ENCODE results near the gene ATRNL1.

Gene ATRNL1

DNA sequence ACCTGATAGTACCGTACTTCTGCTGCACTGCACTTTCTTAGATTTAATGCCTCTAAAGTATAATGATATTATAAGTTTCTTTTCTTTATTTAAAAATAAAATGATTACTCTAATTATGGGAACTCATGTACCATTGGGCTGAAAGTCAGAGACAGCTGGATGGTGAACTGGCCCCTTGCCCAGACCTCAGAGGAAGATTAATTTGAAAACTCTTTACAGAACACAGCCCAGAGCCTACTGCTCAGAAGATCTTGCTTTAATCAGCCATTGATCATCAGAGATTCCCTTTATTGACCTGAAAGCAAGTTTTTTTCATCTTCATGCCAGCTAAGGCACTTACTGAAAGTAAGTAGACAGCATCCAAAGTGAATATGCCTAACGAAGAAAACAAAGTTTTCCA lies 838.1 kb downstream of the ATRNL1 start:
- no peaks in the 10 kb centered on the region for H3K4me1 ChIP-seq
- no peak for DNase-seq
- no peaks in the 10 kb centered on the region for H3K9me3 ChIP-seq
- no peaks in the 10 kb centered on the region for H3K36me3 ChIP-seq
- H3K27me3 ChIP-seq: no peaks in the 10 kb centered on the region
- no peak for TF ChIP-seq CTCF (IDR thresholded peaks at IDR 0.05; ENCODE audit: low read depth, low read length)
- H3K4me3 ChIP-seq (ENCODE audit: low read depth, low read length): no peak overlapping the region

DNA sequence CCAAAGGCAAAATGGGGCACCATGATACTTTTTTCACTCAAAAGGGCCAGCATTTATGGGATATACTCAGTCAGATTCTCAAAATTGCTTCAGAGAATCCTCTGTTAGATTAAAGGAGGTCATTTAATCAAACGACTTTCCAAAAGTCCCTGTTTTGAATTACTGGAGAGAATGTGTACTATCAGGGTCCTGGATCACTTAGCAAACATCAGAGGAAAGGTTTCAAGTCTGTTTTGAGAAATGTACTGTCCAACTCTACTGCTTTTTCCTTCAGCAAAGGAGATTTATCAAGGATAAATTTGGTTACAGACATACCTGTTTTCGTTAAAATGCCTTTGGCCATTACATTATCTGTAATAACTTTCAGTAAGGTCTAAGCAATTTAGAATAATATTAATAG lies 838.9 kb downstream of the ATRNL1 start:
- no peak for TF ChIP-seq CTCF (IDR thresholded peaks at IDR 0.05; ENCODE audit: low read depth, low read length)
- Histone ChIP-seq H3K4me3 (ENCODE audit: low read depth, low read length) (no peak overlapping the region), H3K9me3 (no peaks in the 10 kb centered on the region), H3K27me3 (no peaks in the 10 kb centered on the region), H3K4me1 (no peaks in the 10 kb centered on the region), H3K36me3 (no peaks in the 10 kb centered on the region)
- no peak for DNase-seq

- DNase-seq: no peak
- H3K36me3 ChIP-seq: no peaks in the 10 kb centered on the region
- H3K4me3 ChIP-seq (ENCODE audit: low read depth, low read length): no peak overlapping the region
- no peak for TF ChIP-seq CTCF (IDR thresholded peaks at IDR 0.05; ENCODE audit: low read depth, low read length)
- H3K27me3 ChIP-seq: no peaks in the 10 kb centered on the region
- H3K4me1 ChIP-seq: no peaks in the 10 kb centered on the region
- no peaks in the 10 kb centered on the region for H3K9me3 ChIP-seq
Observed at GRCh38 chr10:115933098-115933497, 839.9 kb downstream of the ATRNL1 start.

- no peaks in the 10 kb centered on the region for H3K27me3 ChIP-seq
- no peak for TF ChIP-seq CTCF (IDR thresholded peaks at IDR 0.05; ENCODE audit: low read depth, low read length)
- H3K9me3 ChIP-seq: no peaks in the 10 kb centered on the region
- no peak overlapping the region for H3K4me3 ChIP-seq (ENCODE audit: low read depth, low read length)
- H3K4me1 ChIP-seq: no peaks in the 10 kb centered on the region
- no peak for DNase-seq
- H3K36me3 ChIP-seq: no peaks in the 10 kb centered on the region
Observed at GRCh38 chr10:115935731-115936130, 842.6 kb downstream of the ATRNL1 start.

DNA sequence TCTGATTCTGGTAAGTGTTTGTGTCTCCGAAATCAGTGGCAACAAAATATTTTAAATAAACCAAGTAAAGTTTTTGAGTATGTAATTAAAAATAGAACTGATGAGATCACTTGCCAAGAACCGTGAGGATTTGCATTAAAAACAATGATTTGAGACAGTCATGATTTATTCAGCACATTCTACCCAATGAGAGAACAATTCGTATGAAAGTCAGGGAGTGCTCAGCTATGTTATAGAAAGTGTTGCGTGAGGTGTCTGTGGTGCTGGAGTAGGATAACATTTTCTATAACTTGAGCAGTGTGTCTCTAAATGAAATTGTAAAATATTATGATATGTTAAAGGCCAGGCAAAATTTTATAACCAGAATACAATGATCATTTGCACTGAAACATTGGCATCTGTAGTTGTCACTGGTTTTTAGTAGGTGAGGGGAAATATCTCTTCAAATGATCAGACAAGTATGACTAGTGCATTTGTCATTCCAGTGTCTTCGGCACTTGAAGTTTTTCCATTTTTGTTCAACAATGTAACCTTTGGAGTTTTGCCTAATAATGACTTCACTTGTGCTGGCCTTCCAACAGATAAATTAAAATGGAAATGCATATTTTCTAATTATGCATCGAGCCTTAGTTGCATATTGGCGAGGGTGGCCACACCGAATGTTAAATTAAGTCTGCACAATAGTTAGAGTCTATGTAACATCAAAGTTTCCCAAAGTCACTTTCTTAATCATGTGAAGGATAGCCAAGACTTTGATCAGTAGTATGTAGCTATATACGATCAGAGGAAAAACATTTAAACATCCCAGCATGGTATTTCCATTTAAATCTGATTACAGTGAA lies 844.0 kb downstream of the ATRNL1 start:
- no peak for TF ChIP-seq CTCF (IDR thresholded peaks at IDR 0.05; ENCODE audit: low read depth, low read length)
- H3K27me3 ChIP-seq: no peaks in the 10 kb centered on the region
- H3K4me3 ChIP-seq (ENCODE audit: low read depth, low read length): no peak overlapping the region
- DNase-seq: no peak
- no peaks in the 10 kb centered on the region for H3K9me3 ChIP-seq
- H3K4me1 ChIP-seq: no peaks in the 10 kb centered on the region
- H3K36me3 ChIP-seq: no peaks in the 10 kb centered on the region

GRCh38 chr10:115937768-115938056 lies 844.5 kb downstream of the ATRNL1 start:
- H3K4me3 ChIP-seq (ENCODE audit: low read depth, low read length): no peak overlapping the region
- TF ChIP-seq CTCF (IDR thresholded peaks at IDR 0.05; ENCODE audit: low read depth, low read length): no peak
- no peaks in the 10 kb centered on the region for H3K4me1 ChIP-seq
- no peaks in the 10 kb centered on the region for H3K27me3 ChIP-seq
- H3K36me3 ChIP-seq: no peaks in the 10 kb centered on the region
- H3K9me3 ChIP-seq: no peaks in the 10 kb centered on the region
- no peak for DNase-seq

All from BE2C (cell line).